ENCODE data around the gene FSTL3. TPM values are rescaled to one million over a fixed set of nuclear protein-coding genes. Genes with fewer than 3 reads are reported as not detected.

FSTL3 gene
- total and polyA plus RNA-seq, 2 of the 13 experiments (the other 11 are each of a cell fraction or from before 2014, with no cell fraction given) = 13.5 to 15.6 TPM

DNA sequence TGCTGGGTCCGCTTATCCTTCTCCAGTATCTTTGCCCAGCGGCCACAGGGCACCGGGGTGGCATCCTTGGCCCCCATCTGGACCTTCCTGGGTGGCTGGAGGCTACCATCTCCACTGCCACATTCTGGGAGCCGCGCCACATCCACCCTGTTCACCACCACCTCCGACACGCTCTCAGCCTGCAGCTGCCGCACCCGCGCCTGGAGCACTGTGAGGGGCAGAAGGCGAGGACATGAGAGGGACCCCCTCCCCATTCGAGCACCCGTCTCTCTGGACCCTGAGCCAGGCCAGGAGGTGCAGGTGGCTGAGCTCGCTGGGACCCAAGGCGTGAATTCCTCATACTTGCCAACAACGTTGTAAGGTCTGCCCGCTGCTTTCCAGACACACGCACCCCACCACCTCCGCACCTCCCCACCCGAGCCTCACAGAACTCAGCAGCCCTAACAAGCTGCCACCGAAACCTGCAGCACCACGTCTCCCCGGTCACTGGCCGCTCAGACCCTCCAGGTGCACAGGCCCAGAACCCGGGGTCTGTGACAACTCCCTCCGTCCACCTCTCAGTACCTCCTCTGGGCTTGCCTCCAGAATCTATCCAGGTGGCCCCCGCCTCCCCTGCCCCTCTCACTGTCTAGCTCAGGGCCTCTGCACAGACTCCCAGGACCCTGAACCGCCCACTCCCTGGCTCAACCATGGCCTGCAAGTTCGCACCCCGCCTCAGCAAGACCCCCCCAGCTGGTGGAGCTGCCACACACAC lies 46.1 kb upstream of the FSTL3 start:
- WGBS (ENCODE audit: low lambda C conversion rate) = 94% methylated on average over 29 of the region's 30 CpGs
- ATAC-seq (no peak), FAIRE-seq (no peak), DNase-seq (ENCODE audit: low spot score) (no peak)
- in situ Hi-C loops (cut with HindIII; ENCODE audit: extremely low pct_ligation_motif_present, low pct_unique_long_range_greater_than_20kb) (no loop called here), intact Hi-C loops (cut with micrococcal nuclease; ENCODE audit: unreplicated experiment) (no loop called here)
- peaks cover 6 to 26% of the 10 kb centered on the region in 2 experiments; a peak in 4 of 5 replicates for H3K36me3 ChIP-seq (replicated peaks in 1 of 2; ENCODE audit: control insufficient read depth in 1 of 2, insufficient read depth in 2 of 2, low read length in 2 of 2)
- H3K9me3 ChIP-seq (ENCODE audit: low read length) = no peaks in the 10 kb centered on the region
- H4K20me1 ChIP-seq (ENCODE audit: insufficient read depth, low read length) = peaks cover 7% of the 10 kb centered on the region; the same call in 1 of the 2 replicates
- H3K4me3 ChIP-seq (replicated peaks in 1 of 3; ENCODE audit: insufficient read depth in 1 of 3, low read depth in 2 of 3, low read length in 3 of 3) = no peak overlapping the region
- no peak overlapping the region for H3K9ac ChIP-seq (ENCODE audit: insufficient read depth, low read depth, low read length)
- H3K79me2 ChIP-seq (ENCODE audit: insufficient read depth, low read length) = peaks cover 30% of the 10 kb centered on the region
- H3K4me2 ChIP-seq (ENCODE audit: low read depth, low read length) = no peak overlapping the region
- H3K4me1 ChIP-seq (ENCODE audit: insufficient read depth, low read length) = peaks cover 36% of the 10 kb centered on the region
- no peak overlapping the region for H2AFZ ChIP-seq (ENCODE audit: low read length)
- ChIA-PET CTCF (ENCODE audit: low intra/inter-chr PET ratio, low total read pairs) (no interaction called here), POLR2A (no interaction called here)
- no peak overlapping the region for H3K27ac ChIP-seq (ENCODE audit: extremely low read length, insufficient read depth, low read length)
- no peaks in the 10 kb centered on the region; a peak in 1 of 5 replicates for H3K27me3 ChIP-seq (ENCODE audit: control insufficient read depth in 1 of 2, insufficient read depth in 2 of 2, low read length in 2 of 2)
- no TSS peak for BruUV-seq (replicated peaks)
- TF ChIP-seq, protein P1, sequence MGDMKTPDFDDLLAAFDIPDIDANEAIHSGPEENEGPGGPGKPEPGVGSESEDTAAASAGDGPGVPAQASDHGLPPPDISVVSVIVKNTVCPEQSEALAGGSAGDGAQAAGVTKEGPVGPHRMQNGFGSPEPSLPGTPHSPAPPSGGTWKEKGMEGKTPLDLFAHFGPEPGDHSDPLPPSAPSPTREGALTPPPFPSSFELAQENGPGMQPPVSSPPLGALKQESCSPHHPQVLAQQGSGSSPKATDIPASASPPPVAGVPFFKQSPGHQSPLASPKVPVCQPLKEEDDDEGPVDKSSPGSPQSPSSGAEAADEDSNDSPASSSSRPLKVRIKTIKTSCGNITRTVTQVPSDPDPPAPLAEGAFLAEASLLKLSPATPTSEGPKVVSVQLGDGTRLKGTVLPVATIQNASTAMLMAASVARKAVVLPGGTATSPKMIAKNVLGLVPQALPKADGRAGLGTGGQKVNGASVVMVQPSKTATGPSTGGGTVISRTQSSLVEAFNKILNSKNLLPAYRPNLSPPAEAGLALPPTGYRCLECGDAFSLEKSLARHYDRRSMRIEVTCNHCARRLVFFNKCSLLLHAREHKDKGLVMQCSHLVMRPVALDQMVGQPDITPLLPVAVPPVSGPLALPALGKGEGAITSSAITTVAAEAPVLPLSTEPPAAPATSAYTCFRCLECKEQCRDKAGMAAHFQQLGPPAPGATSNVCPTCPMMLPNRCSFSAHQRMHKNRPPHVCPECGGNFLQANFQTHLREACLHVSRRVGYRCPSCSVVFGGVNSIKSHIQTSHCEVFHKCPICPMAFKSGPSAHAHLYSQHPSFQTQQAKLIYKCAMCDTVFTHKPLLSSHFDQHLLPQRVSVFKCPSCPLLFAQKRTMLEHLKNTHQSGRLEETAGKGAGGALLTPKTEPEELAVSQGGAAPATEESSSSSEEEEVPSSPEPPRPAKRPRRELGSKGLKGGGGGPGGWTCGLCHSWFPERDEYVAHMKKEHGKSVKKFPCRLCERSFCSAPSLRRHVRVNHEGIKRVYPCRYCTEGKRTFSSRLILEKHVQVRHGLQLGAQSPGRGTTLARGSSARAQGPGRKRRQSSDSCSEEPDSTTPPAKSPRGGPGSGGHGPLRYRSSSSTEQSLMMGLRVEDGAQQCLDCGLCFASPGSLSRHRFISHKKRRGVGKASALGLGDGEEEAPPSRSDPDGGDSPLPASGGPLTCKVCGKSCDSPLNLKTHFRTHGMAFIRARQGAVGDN (CRISPR knock-in tag; IDR thresholded peaks at IDR 0.05) = 0 out of 2 replicates have a peak, but pooled peaks have one; percentile 23
- TF ChIP-seq GATAD2A (CRISPR knock-in tag; IDR thresholded peaks at IDR 0.05) (no peak), HOXA7 (CRISPR knock-in tag; IDR thresholded peaks at IDR 0.05) (no peak), ZNF552 (CRISPR knock-in tag; IDR thresholded peaks at IDR 0.05; ENCODE audit: borderline replicate concordance) (no peak), KDM5B (CRISPR knock-in tag; IDR thresholded peaks at IDR 0.05; ENCODE audit: borderline replicate concordance) (no peak), ZKSCAN1 (IDR thresholded peaks at IDR 0.05; ENCODE audit: low read length) (no peak), RBFOX2 (IDR thresholded peaks at IDR 0.05; ENCODE audit: low read depth, low read length) (peak; percentile 55; the same call in 1 of the 2 replicates), HNRNPK (IDR thresholded peaks at IDR 0.05; ENCODE audit: low read depth, low read length, poor library complexity, severe bottlenecking) (no peak), NKX3-1 (CRISPR knock-in tag; IDR thresholded peaks at IDR 0.05) (no peak), ZNF547 (CRISPR knock-in tag; IDR thresholded peaks at IDR 0.05) (no peak), ESRRA (CRISPR knock-in tag; IDR thresholded peaks at IDR 0.05; ENCODE audit: low read depth) (no peak), FOXJ3 (CRISPR knock-in tag; IDR thresholded peaks at IDR 0.05; ENCODE audit: borderline replicate concordance) (no peak), ZBTB38 (CRISPR knock-in tag; IDR thresholded peaks at IDR 0.05) (peak; percentile 70; the same call in 1 of the 2 replicates)
- TF ChIP-seq, protein P2, sequence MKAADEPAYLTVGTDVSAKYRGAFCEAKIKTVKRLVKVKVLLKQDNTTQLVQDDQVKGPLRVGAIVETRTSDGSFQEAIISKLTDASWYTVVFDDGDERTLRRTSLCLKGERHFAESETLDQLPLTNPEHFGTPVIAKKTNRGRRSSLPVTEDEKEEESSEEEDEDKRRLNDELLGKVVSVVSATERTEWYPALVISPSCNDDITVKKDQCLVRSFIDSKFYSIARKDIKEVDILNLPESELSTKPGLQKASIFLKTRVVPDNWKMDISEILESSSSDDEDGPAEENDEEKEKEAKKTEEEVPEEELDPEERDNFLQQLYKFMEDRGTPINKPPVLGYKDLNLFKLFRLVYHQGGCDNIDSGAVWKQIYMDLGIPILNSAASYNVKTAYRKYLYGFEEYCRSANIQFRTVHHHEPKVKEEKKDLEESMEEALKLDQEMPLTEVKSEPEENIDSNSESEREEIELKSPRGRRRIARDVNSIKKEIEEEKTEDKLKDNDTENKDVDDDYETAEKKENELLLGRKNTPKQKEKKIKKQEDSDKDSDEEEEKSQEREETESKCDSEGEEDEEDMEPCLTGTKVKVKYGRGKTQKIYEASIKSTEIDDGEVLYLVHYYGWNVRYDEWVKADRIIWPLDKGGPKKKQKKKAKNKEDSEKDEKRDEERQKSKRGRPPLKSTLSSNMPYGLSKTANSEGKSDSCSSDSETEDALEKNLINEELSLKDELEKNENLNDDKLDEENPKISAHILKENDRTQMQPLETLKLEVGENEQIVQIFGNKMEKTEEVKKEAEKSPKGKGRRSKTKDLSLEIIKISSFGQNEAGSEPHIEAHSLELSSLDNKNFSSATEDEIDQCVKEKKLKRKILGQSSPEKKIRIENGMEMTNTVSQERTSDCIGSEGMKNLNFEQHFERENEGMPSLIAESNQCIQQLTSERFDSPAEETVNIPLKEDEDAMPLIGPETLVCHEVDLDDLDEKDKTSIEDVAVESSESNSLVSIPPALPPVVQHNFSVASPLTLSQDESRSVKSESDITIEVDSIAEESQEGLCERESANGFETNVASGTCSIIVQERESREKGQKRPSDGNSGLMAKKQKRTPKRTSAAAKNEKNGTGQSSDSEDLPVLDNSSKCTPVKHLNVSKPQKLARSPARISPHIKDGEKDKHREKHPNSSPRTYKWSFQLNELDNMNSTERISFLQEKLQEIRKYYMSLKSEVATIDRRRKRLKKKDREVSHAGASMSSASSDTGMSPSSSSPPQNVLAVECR (CRISPR knock-in tag; IDR thresholded peaks at IDR 0.05; ENCODE audit: borderline replicate concordance) = no peak
- TF ChIP-seq, protein P3, sequence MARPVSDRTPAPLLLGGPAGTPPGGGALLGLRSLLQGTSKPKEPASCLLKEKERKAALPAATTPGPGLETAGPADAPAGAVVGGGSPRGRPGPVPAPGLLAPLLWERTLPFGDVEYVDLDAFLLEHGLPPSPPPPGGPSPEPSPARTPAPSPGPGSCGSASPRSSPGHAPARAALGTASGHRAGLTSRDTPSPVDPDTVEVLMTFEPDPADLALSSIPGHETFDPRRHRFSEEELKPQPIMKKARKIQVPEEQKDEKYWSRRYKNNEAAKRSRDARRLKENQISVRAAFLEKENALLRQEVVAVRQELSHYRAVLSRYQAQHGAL (CRISPR knock-in tag; IDR thresholded peaks at IDR 0.05; ENCODE audit: not compliant biosample characterization) = no peak

All from HepG2 (cell line).